Sigmoid colon (tissue), 3 donors: Measurements from ENCODE around the gene MYL9.

ENCODE experiments used
- POLR2A ChIP-seq, 2 donors: fragments of 450-650 bp; IDR thresholded peaks; one replicate each; pipeline ENCODE4 v1.6.1; 2016; ENCODE audit warnings: antibody characterized with exemption in 2 of 2, mild to moderate bottlenecking in 2 of 2, moderate library complexity in 2 of 2
- TF ChIP-seq, protein P1 (sequence below), 4 experiments: fragments of 450-650 bp in 3 of 4; fragments of 200-600 bp in 1 of 4; IDR thresholded peaks; one replicate each; pipeline ENCODE4 v1.5.1; 2016 to 2019; ENCODE audit warnings: antibody characterized with exemption in 4 of 4, mild to moderate bottlenecking in 3 of 4, moderate library complexity in 2 of 4

DNA sequence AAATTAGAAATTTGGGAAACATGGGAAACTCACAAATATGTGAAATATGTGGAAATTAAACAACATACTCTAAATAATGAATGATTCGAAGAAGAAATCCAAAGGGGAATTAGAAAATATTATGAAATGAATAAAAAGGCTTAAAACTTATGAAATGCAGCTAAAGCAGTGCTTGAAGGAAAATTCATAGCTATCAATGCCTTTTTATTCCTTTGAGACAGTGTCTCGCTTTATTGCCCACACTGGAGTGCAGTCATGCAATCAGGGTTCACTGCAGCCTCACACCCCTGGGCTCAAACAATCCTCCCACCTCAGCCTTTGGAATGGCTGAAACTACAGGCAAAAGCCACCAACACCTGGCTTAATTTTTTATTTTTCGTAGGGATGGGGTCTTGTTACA is 24.2 kb downstream of the MYL9 start:
- TF ChIP-seq POLR2A (IDR thresholded peaks at IDR 0.05) = no peak
- TF ChIP-seq, protein P1, sequence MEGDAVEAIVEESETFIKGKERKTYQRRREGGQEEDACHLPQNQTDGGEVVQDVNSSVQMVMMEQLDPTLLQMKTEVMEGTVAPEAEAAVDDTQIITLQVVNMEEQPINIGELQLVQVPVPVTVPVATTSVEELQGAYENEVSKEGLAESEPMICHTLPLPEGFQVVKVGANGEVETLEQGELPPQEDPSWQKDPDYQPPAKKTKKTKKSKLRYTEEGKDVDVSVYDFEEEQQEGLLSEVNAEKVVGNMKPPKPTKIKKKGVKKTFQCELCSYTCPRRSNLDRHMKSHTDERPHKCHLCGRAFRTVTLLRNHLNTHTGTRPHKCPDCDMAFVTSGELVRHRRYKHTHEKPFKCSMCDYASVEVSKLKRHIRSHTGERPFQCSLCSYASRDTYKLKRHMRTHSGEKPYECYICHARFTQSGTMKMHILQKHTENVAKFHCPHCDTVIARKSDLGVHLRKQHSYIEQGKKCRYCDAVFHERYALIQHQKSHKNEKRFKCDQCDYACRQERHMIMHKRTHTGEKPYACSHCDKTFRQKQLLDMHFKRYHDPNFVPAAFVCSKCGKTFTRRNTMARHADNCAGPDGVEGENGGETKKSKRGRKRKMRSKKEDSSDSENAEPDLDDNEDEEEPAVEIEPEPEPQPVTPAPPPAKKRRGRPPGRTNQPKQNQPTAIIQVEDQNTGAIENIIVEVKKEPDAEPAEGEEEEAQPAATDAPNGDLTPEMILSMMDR (IDR thresholded peaks at IDR 0.05) = no peak
